Loucy (cell line): ENCODE measurements around the gene PLP1.

Experiments used
- CTCF ChIP-seq: fragments of 200-600 bp; sonication (generic); conservative IDR thresholded peaks from 2 replicates; pipeline ENCODE4 v1.5.1; 2014; ENCODE audit warnings: mild to moderate bottlenecking, antibody characterized with exemption, low read length
- EZH2phosphoT487 ChIP-seq: fragments of 200-600 bp; IDR thresholded peaks from 2 replicates; pipeline ENCODE4 v1.6.1; 2018; ENCODE audit warnings: antibody characterized with exemption, mild to moderate bottlenecking, moderate library complexity, borderline replicate concordance

- TF ChIP-seq CTCF (peak; percentile 64), EZH2phosphoT487 (no peak)
Measured at GRCh38 chrX:103774070-103774642, 2.5 kb upstream of the PLP1 start.
